Heart left ventricle (tissue), 16 donors: ENCODE results near the gene BOC. TPM values are rescaled to one million over a fixed set of nuclear protein-coding genes. Genes with fewer than 3 reads are reported as not detected.

ENCODE experiments used
- ATAC-seq, 4 donors: fragments of 200-7000 bp; cut with Tn5 transposase; one replicate each; pipeline ENCODE4 v1.9.1; 2020 to 2022; ENCODE audit warnings: moderate library complexity in 4 of 4, mild to moderate bottlenecking in 3 of 4, moderate number of reproducible peaks in 1 of 4
- DNase-seq, 5 donors: peaks; one replicate each; pipeline ENCODE4 v3.0.0-alpha.2; 2020
- H3K27ac ChIP-seq, 12 donors: fragments of 200-600 bp; sonication (generic) in 4 of 12; one replicate each; pipeline versions ENCODE4 v1.5.0 to v1.8.0; 2016 to 2022; ENCODE audit warnings: mild to moderate bottlenecking in 2 of 12
- H3K27me3 ChIP-seq, 9 donors: fragments of 200-600 bp; sonication (generic) in 2 of 9; one replicate each; pipeline versions ENCODE4 v1.5.1 to v1.8.0; 2016 to 2022; ENCODE audit warnings: mild to moderate bottlenecking in 3 of 9
- H3K36me3 ChIP-seq, 9 donors: fragments of 200-600 bp; sonication (generic) in 2 of 9; one replicate each; pipeline versions ENCODE4 v1.5.0 to v1.8.0; 2018 to 2022; ENCODE audit warnings: mild to moderate bottlenecking in 2 of 9
- H3K4me1 ChIP-seq, 12 donors: fragments of 200-600 bp; sonication (generic) in 4 of 12; one replicate each; pipeline versions ENCODE4 v1.5.0 to v1.8.0; 2016 to 2022; ENCODE audit warnings: mild to moderate bottlenecking in 3 of 12
- H3K4me3 ChIP-seq, 12 donors: fragments of 200-600 bp; sonication (generic) in 4 of 12; one replicate each; pipeline versions ENCODE4 v1.5.0 to v1.8.0; 2017 to 2022; ENCODE audit warnings: mild to moderate bottlenecking in 9 of 12, moderate library complexity in 4 of 12
- H3K9me3 ChIP-seq, 12 donors: fragments of 200-600 bp; sonication (generic) in 4 of 12; one replicate each; pipeline versions ENCODE4 v1.5.0 to v1.8.0; 2016 to 2022; ENCODE audit warnings: mild to moderate bottlenecking in 1 of 12
- CTCF ChIP-seq, 12 donors: fragments of 200-600 bp; sonication (generic) in 4 of 12; IDR thresholded peaks; one replicate each; pipeline versions ENCODE4 v1.5.0 to v1.8.0; 2018 to 2022; ENCODE audit warnings: antibody characterized with exemption in 12 of 12, mild to moderate bottlenecking in 5 of 12
- POLR2A ChIP-seq, 2 donors: fragments of 450-650 bp; IDR thresholded peaks; one replicate each; pipeline ENCODE4 v1.6.1; 2017; ENCODE audit warnings: antibody characterized with exemption in 2 of 2, mild to moderate bottlenecking in 2 of 2, moderate library complexity in 2 of 2
- WGBS, 4 donors: extraction: QIAGEN DNeasy Blood & Tissue Kit in 2 of 4; methylation state at CpG; one replicate each; pipeline versions ENCODE4 v1.1.5 to v1.1.7; 2013 to 2018; 5-methylcytosine and 5-hydroxymethylcytosine counted together
- intact Hi-C, 10 donors: fragments of 100-400 bp; cut with DNase I; formaldehyde crosslinking; loops; one replicate each; pipeline versions ENCODE4 v1.11.1 to v1.14.2; 2022
- polyA plus RNA-seq, 2 donors: library from polyadenylated mRNA; stranded (reverse); fragments of 200-250 nt; gene quantifications; one replicate each; pipeline ENCODE4 v1.2.3, GENCODE V29; 2013
- total RNA-seq, 9 donors: library from RNA; depleted of rRNA in 2 of 9; stranded (reverse); fragments of >200 nt in 2 of 9; fragmentation: NEBNext Ultra II Directional in 3 of 9; extraction: Animal tissue kit (Norgen Biotek cat#: 25700) in 3 of 9; gene quantifications; one replicate each; pipeline versions ENCODE4 v1.1.0 to v1.2.4, GENCODE V29; 2016 to 2023
- donor health status: ischemic (EF 13 %, LVEDD 7.1; RV severe dilation, severe dysfunction).
- donor health status: healthy with polysubstance abuse.
- donor health status: DM: no; HTN: yes; CAD: no.
- donor health status: DM: no; HTN: no; CAD: no.
- donor health status: ischemic (EF 25% LVEDD 6.9; RV normal size, moderate dysfunction).
- donor health status: ischemic (EF 25% LVEDD 5.7; RV mildly dilated, moderate dysfunction).
- donor health status: healthy.
- donor health status: DM: yes; HTN: yes; CAD: no.
- donor health status: ischemic (EF 35%, LVEDD 5.7; RV mildly dilated, moderate dysfunction).
- donor health status: nonischemic (EF 11% LVEDD 7.7; RV severe dilation, severe dysfunction).
- donor health status: DM: yes; HTN: yes; CAD: no.
- donor health status: PGD.
- donor health status: ischemic (EF 29% LVEDD 5.4; RV normal size, mild dysfunction).
- donor health status: nonischemic (EF 23%, LVEDD 6.1; RV moderate dilation, normal function).

BOC gene
- total and polyA plus RNA-seq, 11 donors = 1.9 to 12.2 (median 4.4) TPM

DNA sequence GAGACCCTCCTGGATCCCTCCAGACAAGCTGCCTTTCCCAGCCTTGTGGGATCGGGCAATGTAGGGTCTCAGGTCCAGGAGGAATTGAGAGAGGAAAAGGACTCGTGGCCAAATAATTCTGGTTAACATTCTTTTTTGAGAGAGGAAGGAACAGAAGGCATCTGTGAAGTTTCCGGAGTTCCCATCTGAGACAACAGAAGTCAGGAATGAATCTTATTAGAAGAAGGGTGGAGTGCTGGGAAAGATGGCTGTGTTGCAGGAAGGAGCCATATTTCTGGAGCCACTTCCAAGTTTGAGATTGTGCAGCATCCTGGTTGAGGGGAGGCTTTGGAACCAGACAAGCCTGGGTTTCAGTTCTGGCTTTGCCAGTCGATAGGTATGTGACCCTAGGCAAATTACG lies 9.4 kb downstream of the BOC start:
- peaks cover 0 to 39% (median 9%) of the 10 kb centered on the region in 12 donors for H3K4me1 ChIP-seq
- peak overlapping the region in 4 of 12 donors; percentile 25 to 48 (median 42) for H3K27ac ChIP-seq
- H3K9me3 ChIP-seq = no peaks in the 10 kb centered on the region
- peaks cover 0 to 29% (median 0%) of the 10 kb centered on the region in 9 donors for H3K36me3 ChIP-seq
- ATAC-seq (no peak), DNase-seq (no peak)
- peaks cover 0 to 5% (median 0%) of the 10 kb centered on the region in 9 donors for H3K27me3 ChIP-seq
- WGBS, 4 donors = 51 to 63% (median 56%) methylated on average over 5 of the region's 5 CpGs
- intact Hi-C loops = no loop called here
- no peak overlapping the region for H3K4me3 ChIP-seq
- no peak for TF ChIP-seq CTCF (IDR thresholded peaks at IDR 0.05)
- no peak for TF ChIP-seq POLR2A (IDR thresholded peaks at IDR 0.05)

DNA sequence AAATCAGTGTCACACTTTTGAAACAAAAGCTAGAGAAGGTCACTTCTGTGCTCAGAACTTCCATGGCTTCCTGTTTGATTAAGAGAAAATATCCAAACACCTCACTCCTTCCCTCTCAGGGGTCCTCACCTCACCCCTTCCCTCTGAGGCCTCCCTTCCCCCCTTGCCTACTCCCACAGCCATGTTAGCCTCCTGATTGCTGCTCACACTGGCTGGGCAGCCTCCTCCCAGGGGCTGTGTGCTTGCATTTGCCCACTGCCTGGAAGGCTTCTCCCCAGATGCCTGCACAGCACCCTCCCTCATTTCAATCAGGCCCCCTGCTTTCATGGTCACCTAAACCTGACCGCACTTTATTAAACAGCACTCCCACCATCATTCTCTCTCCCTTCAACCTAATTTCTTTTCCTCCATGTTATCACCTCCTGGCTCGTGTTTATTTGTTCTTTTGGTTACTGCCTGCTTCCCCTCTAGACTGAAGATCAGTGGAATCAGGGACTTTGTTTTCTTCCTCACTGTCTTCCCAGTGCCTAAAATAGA lies 10.4 kb downstream of the BOC start:
- 53 to 70% (median 61%) methylated on average over 2 of the region's 2 CpGs for WGBS, 4 donors
- Histone ChIP-seq H3K27me3 (peaks cover 0 to 5% (median 0%) of the 10 kb centered on the region in 9 donors), H3K27ac (peak overlapping the region in 3 of 12 donors; percentile 24 to 32 (median 25)), H3K4me1 (peaks cover 0 to 39% (median 9%) of the 10 kb centered on the region in 12 donors), H3K9me3 (no peaks in the 10 kb centered on the region), H3K4me3 (no peak overlapping the region), H3K36me3 (peaks cover 0 to 22% (median 0%) of the 10 kb centered on the region in 9 donors)
- TF ChIP-seq POLR2A (IDR thresholded peaks at IDR 0.05) (no peak), CTCF (IDR thresholded peaks at IDR 0.05) (no peak)
- DNase-seq (no peak), ATAC-seq (no peak)
- intact Hi-C loops = no loop called here

GRCh38 chr3:113222451-113223086 lies 11.2 kb downstream of the BOC start:
- ATAC-seq (no peak), DNase-seq (no peak)
- WGBS, 4 donors = 41 to 54% (median 48%) methylated on average over 10 of the region's 10 CpGs
- Histone ChIP-seq H3K27me3 (peaks cover 0 to 5% (median 0%) of the 10 kb centered on the region in 9 donors), H3K4me1 (peaks cover 0 to 39% (median 9%) of the 10 kb centered on the region in 12 donors), H3K9me3 (no peaks in the 10 kb centered on the region), H3K4me3 (no peak overlapping the region), H3K36me3 (peaks cover 0 to 18% (median 0%) of the 10 kb centered on the region in 9 donors), H3K27ac (peak overlapping the region in 2 of 12 donors; percentile 25 to 49)
- intact Hi-C loops = no loop called here
- TF ChIP-seq CTCF (IDR thresholded peaks at IDR 0.05) (no peak), POLR2A (IDR thresholded peaks at IDR 0.05) (no peak)

DNA sequence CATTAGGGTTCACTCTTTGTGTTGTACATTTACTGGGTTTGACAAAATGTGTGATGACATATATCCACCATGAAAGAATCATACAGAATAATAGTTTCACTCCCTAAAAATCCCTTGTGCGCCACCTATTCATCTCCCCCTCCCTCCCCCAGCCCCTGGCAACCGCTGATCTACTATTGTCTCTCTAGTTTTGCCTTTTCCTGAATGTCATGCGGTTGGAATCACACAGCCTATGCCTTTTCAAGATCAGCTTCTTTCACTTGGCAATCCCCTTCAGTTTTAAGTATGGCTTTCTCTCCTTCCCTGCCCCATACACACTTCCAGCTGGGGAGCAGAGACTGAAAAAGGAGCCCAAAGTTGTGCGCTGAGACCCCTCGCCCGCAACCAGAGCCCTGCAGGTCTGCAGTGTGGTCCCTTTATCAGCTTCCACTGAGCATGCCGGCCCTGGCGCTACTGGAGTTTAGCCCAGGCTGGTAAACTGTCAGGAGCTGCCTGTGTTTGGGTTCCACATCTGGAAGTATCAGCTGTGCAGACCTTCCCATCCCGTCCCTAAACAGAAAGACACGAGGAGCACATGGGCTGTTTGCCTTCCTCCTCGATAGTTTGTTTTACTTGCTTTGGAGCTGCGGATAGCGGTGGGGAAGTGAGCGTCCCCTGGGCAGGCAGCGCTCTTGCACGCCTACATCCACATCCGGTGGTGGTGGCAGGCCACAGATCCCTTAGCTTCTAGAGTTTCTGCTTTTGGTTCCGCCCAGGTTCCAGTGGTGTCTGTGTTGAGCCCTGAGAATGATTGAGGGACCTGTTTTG lies 12.3 kb downstream of the BOC start:
- DNase-seq = peak in 1 of 5 donors; percentile 54
- 48 to 62% (median 54%) methylated on average over 18 of the region's 18 CpGs for WGBS, 4 donors
- H3K9me3 ChIP-seq = no peaks in the 10 kb centered on the region
- H3K4me3 ChIP-seq = peak overlapping the region in 5 of 12 donors; percentile 1 to 27 (median 12)
- H3K27me3 ChIP-seq = no peaks in the 10 kb centered on the region
- H3K4me1 ChIP-seq = peaks cover 0 to 39% (median 9%) of the 10 kb centered on the region in 12 donors
- intact Hi-C loops = no loop called here
- no peak for TF ChIP-seq POLR2A (IDR thresholded peaks at IDR 0.05)
- no peak for TF ChIP-seq CTCF (IDR thresholded peaks at IDR 0.05)
- H3K36me3 ChIP-seq = peaks cover 0 to 18% (median 0%) of the 10 kb centered on the region in 9 donors
- ATAC-seq = peak in 3 of 4 donors; percentile 41 to 56 (median 45)
- H3K27ac ChIP-seq = peak overlapping the region in 2 of 12 donors; percentile 25 to 49
